ENCODE data around the gene MSANTD7.

The MSANTD7 gene

DNA sequence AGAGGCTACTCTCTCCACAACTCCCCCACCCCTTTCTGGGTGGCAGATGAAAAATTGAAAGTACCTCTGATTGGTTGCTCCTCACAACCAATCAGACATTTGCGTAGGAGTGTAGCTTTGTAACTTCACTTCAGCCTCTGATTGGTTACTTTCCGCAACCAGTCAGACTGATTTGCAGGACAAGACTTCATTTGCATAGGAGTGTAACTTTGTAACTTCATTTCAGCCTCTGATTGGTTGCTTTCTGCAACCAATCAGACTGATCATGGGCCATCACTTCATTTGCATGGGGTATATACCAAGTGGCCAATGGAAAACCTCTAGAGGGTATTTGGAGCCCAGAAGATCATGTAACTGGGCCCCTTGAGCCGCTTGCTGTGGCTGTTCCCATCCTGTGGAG is 25.8 kb upstream of the MSANTD7 start:
- TF ChIP-seq, protein P1, sequence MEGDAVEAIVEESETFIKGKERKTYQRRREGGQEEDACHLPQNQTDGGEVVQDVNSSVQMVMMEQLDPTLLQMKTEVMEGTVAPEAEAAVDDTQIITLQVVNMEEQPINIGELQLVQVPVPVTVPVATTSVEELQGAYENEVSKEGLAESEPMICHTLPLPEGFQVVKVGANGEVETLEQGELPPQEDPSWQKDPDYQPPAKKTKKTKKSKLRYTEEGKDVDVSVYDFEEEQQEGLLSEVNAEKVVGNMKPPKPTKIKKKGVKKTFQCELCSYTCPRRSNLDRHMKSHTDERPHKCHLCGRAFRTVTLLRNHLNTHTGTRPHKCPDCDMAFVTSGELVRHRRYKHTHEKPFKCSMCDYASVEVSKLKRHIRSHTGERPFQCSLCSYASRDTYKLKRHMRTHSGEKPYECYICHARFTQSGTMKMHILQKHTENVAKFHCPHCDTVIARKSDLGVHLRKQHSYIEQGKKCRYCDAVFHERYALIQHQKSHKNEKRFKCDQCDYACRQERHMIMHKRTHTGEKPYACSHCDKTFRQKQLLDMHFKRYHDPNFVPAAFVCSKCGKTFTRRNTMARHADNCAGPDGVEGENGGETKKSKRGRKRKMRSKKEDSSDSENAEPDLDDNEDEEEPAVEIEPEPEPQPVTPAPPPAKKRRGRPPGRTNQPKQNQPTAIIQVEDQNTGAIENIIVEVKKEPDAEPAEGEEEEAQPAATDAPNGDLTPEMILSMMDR (IDR thresholded peaks at IDR 0.05), result no peak

DNA sequence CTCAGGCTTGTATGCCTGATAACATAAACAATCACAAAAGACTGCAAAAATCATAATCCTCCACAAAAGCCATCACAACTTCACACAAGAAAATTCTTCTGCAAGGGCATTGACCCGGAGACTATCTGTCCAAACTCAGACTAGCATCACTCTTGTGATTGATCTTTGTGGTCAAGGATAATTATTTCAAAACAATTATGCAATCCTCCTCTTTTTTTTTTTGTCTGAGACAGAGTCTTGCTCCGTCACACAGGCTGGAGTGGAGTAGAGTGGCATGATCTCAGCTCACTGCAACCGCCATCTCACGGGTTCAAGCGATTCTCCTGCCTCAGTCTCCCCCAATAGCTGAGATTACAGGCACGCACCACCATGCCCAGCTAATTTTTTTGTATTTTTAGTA is 22.4 kb upstream of the MSANTD7 start:
- TF ChIP-seq, protein P1 (IDR thresholded peaks at IDR 0.05), result no peak

DNA sequence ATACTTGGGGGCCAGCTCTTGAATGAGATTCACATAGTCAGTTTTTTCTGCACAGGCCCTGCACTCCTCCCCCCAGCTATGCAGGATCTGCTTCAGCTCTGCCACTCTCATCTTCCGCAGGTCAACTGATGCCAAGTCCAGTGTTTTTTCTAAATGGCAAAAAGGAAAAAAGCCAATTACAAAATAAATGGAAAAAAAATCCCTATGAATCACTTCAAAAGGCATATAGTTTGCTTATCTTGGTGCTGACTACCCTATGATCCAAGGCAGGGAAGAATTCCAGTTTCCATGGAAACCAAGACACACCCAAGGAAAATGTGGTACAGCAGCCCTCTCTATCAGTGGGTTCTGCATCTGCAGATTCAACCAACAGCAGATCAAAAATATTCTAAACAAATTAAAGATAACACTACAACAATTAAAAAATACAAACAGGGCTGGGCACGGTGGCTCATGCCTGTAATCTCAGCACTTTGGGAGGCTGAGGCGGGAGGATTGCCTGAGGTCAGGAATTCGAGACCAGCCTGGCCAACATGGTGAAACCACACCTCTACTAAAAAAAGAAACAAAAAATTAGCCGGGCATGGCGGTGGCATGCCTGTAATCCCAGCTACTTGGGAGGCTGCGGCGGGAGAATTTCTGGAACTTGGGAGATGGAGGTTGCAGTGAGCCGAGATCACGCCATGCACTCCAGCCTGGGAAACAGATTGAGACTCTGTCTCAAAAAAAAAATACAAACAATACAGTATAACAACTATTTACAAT is 17.9 kb upstream of the MSANTD7 start:
- TF ChIP-seq, protein P1 (IDR thresholded peaks at IDR 0.05), result no peak

DNA sequence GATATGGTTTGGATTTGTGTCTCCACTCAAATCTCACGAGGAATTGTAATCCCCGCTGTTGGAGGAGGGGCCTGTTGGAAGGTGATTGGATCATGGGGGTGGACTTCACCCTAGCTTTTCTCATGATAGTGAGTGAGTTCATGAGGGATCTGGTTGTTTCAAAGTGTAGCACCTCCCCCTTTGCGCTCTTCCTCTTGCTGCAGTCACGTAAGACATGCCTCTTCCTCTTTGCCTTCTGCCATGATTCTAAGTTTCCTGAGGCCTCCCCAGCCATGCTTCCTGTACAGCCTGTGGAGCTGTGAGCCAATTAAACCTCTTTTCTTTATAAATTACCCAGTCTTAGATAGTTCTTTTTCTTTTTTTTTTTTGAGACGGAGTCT is 17.3 kb upstream of the MSANTD7 start:
- TF ChIP-seq, protein P1 (IDR thresholded peaks at IDR 0.05), result no peak

DNA sequence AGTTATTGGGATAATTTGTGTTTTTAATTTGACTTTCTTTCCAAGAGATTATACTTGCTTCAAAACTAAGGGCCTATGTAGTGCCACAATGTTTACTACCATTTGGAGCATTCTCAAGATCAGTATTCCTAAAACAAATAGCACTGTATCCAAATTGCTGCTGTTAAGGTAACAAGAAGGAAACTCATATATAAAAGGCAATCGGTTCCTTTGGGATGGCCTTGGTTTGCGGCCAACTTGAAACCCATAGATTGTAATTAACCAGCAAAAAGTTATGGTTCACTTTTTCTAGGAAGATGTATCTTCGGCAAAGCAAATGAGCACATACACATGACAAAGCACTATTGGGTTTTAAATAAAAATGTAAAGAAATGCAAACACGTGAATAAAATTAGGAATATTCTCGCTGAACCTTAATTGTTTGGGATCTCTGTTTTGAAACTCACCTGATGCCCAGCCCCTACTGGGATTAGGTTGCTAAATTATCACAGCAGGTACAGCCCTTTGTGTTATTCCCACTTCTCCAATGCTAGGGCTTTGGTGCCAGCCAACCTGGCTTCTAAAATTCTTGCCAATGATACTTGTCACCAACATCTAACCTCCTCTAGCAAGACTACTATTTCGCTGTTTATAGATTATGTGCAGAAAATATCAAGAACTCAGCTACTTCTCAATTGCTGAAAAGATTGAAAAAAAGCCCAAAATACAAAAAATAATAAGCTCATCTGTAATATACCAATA is 16.3 kb upstream of the MSANTD7 start:
- TF ChIP-seq, protein P1 (IDR thresholded peaks at IDR 0.05), result no peak

DNA sequence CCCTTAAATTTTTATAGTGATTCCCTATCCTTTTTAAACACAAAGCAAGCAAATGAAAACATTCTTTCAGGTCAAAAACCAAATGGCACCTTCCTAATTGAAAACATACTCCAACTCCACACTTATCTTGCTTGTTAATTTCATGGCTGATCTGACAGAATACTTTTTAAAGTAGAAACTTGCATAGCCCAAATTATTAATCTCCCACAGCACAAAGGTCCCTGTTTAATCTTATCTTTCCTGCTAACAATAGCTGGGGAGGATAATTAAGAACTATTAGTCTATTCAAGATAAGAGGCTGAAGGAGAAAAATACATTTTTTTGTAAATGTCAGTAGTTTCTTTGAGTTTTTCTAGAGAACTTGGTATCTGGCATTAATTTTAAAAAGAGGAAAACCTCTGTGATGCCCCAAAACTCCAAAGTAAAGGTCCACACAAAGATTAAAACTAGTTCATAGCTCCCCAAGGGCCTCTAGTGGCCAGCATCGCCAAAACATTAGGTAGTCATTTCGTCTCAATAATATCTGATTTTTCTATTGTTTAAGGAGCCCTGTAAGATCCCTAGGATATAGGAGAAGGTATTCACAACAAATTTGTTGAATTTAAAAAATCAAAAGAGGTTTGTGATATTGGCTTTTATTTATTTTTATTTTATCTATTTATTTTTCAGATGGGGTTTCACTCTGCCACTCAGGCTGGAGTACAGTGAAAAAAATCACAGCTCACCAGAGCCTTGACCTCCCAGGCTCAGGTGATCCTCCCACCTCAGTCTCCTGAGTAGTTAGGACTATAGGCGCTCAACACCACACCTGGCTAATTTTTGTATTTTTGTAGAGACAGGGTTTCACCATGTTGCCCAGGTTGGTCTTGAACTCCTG is 15.0 kb upstream of the MSANTD7 start:
- TF ChIP-seq, protein P1 (IDR thresholded peaks at IDR 0.05), result peak; percentile 73

DNA sequence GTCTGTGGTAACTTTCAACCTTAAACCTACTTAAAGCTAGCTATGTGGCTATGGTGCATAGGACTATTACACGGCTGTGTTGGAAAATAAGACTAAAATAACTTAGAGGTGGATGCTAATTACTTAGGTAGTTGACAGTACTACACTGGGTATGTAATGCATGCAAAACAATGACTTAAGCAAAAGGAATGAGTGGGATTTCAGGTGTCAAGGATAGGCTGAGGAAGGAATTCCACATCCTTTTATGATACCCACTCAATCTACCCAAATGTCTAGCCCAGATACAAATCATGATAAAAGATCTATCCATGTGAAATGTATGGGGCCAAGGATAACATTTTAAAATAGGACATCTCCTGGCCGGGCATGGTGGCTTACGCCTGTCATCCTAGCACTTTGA is 14.1 kb upstream of the MSANTD7 start:
- TF ChIP-seq, protein P1 (IDR thresholded peaks at IDR 0.05), result no peak

Data from LNCAP (cell line).